HG02763 (cell line): ENCODE measurements around the gene DDX6.

ENCODE experiments used
- ATAC-seq: cut with Tn5 transposase; IDR thresholded peaks from one replicate; pipeline ENCODE4 v1.9.1; 2021; ENCODE audit warnings: mild to moderate bottlenecking, moderate library complexity; ENCODE audit not compliant: unreplicated experiment

The DDX6 gene

GRCh38 chr11:118705791-118706545 is 85.0 kb downstream of the DDX6 start:
- no peak for ATAC-seq

- ATAC-seq: no peak
Observed at GRCh38 chr11:118705111-118705741, 85.7 kb downstream of the DDX6 start.

- ATAC-seq: no peak
Observed at GRCh38 chr11:118703563-118704106, 87.3 kb downstream of the DDX6 start.

- ATAC-seq: no peak
Observed at GRCh38 chr11:118699506-118700220, 91.3 kb downstream of the DDX6 start.
